Bronchial epithelial cell (primary cell): ENCODE data around the gene PDILT. TPM values are rescaled to one million over a fixed set of nuclear protein-coding genes. Genes with fewer than 3 reads are reported as not detected.
"Not testable (repeated sequence)": the region's sequence is repeated elsewhere in the genome, so short reads cannot be mapped to it uniquely, and the experiment has no call there.

Experiments used
- DNase-seq: peaks from one replicate; pipeline ENCODE4 v3.0.0-alpha.2; 2010; ENCODE audit warnings: low read depth
- FAIRE-seq: peaks from 2 replicates; lab custom pipeline; 2011; peaks lifted over from hg19 to GRCh38; lab: Jason Lieb, UNC
- H3K27me3 ChIP-seq: 2 replicates; pipeline ENCODE4 v1.5.1; 2011; ENCODE audit warnings: low read length; ENCODE audit not compliant: control insufficient read depth, insufficient read depth
- H3K36me3 ChIP-seq: 2 replicates; pipeline ENCODE4 v1.5.1; 2011; ENCODE audit warnings: low read length; ENCODE audit not compliant: control insufficient read depth, insufficient read depth
- H3K4me3 ChIP-seq: 2 replicates; pipeline ENCODE4 v1.5.1; 2011; ENCODE audit warnings: mild to moderate bottlenecking, low read depth, low read length, control low read depth
- CTCF ChIP-seq: IDR thresholded peaks from 2 replicates; pipeline ENCODE4 v1.5.1; 2011; ENCODE audit warnings: mild to moderate bottlenecking, moderate library complexity, low read length, control low read depth, inconsistent platforms; ENCODE audit not compliant: insufficient read depth, severe bottlenecking
- total RNA-seq: library from RNA; depleted of rRNA; stranded (reverse); fragments of >200 nt; gene quantifications from 2 replicates; pipeline ENCODE4 v1.2.1, GENCODE V29; 2014

The PDILT gene, protein sequence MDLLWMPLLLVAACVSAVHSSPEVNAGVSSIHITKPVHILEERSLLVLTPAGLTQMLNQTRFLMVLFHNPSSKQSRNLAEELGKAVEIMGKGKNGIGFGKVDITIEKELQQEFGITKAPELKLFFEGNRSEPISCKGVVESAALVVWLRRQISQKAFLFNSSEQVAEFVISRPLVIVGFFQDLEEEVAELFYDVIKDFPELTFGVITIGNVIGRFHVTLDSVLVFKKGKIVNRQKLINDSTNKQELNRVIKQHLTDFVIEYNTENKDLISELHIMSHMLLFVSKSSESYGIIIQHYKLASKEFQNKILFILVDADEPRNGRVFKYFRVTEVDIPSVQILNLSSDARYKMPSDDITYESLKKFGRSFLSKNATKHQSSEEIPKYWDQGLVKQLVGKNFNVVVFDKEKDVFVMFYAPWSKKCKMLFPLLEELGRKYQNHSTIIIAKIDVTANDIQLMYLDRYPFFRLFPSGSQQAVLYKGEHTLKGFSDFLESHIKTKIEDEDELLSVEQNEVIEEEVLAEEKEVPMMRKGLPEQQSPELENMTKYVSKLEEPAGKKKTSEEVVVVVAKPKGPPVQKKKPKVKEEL
- total RNA-seq = not detected in 2 replicates

DNA sequence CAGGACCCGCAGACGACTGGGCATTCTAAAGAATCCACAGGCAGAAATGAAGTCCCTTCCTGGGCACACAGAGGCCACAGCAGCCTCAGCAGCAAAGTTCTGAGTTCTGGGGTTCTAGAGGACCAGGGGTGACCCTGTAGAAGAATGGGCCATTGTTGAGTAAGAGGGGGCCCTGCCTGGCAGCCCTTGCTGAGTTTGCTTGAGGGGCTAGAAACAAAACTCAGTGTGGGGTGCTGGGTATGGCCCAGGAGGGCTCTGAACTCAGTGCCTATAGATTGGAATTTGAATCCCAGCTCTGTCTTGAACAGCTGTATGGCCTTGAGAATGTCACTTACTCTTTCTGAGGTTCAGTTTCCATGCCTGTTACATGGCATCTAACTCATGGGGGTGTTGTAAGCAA, at the start of gene PDILT:
TSS of gene PDILT (minus strand) at position 101 of the 400 bp plus-strand sequence. CDS start 5,437 bp downstream, outside the sequence.
- no peaks in the 10 kb centered on the region for H3K27me3 ChIP-seq

GRCh38 chr16:20453633-20454032, 49.1 kb upstream of the PDILT start:
- not testable (repeated sequence) for H3K36me3 ChIP-seq, DNase-seq, H3K27me3 ChIP-seq, FAIRE-seq, H3K4me3 ChIP-seq

More for the DNA sequence above, at the start of gene PDILT:
- no peak for FAIRE-seq
- Histone ChIP-seq H3K36me3 (no peaks in the 10 kb centered on the region), H3K4me3 (no peak within 1 kb of the TSS)
- no peak for DNase-seq
- TF ChIP-seq CTCF = no peak

GRCh38 chr16:20451364-20451763, 46.8 kb upstream of the PDILT start, which contains the start of gene ACSM2A:
Gene ACSM2A, plus strand, starts transcription at chr16:20451521. Its CDS starts 8,594 bp downstream, at chr16:20460115.
- not testable (repeated sequence) for H3K36me3 ChIP-seq, FAIRE-seq, DNase-seq, H3K27me3 ChIP-seq, H3K4me3 ChIP-seq

GRCh38 chr16:20446652-20447393, 42.3 kb upstream of the PDILT start:
- not testable (repeated sequence) for H3K36me3 ChIP-seq, H3K27me3 ChIP-seq, DNase-seq, H3K4me3 ChIP-seq, FAIRE-seq

GRCh38 chr16:20441859-20442258, 37.3 kb upstream of the PDILT start:
- not testable (repeated sequence) for H3K36me3 ChIP-seq, DNase-seq, H3K4me3 ChIP-seq, FAIRE-seq, H3K27me3 ChIP-seq

DNA sequence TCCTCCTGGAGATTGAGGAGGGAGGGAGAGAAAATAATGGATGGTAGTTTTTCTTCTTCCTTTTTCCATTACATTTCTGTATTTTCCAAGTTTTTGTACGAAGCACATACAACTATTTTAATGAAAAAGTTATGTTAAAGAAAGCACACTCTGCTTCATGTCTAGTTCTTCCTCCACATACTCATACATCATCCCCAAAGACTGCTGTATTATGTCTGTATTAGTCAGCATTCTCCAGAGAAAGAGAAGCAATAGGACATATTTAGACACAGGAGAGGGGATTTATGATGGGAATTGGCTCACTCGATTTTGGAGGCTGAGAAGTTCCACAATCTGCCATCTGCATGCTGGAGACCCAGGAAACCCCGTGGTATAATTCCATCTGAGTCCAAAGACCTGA, 36.7 kb upstream of the PDILT start:
- no peak for DNase-seq
- FAIRE-seq = no peak
- H3K4me3 ChIP-seq = no peak overlapping the region
- no peaks in the 10 kb centered on the region for H3K36me3 ChIP-seq
- no peak for TF ChIP-seq CTCF
- no peaks in the 10 kb centered on the region for H3K27me3 ChIP-seq

GRCh38 chr16:20440731-20441130, 36.2 kb upstream of the PDILT start:
- not testable (repeated sequence) for H3K27me3 ChIP-seq, FAIRE-seq, H3K4me3 ChIP-seq, DNase-seq, H3K36me3 ChIP-seq

GRCh38 chr16:20439820-20440231, 35.3 kb upstream of the PDILT start:
- DNase-seq, FAIRE-seq: not testable (repeated sequence)

GRCh38 chr16:20438950-20439349, 34.4 kb upstream of the PDILT start:
- not testable (repeated sequence) for DNase-seq, H3K36me3 ChIP-seq, H3K4me3 ChIP-seq, H3K27me3 ChIP-seq
- FAIRE-seq = peak; percentile 77

More at GRCh38 chr16:20439820-20440231, 35.3 kb upstream of the PDILT start:
- H3K27me3 ChIP-seq, H3K4me3 ChIP-seq, H3K36me3 ChIP-seq: not testable (repeated sequence)
